Gastrocnemius medialis (tissue), 4 donors: ENCODE results near the gene PLCZ1.
"Not testable (repeated sequence)": the region's sequence is repeated elsewhere in the genome, so short reads cannot be mapped to it uniquely, and the experiment has no call there.

Source experiments
- CTCF ChIP-seq, 5 experiments: fragments of 450-650 bp in 3 of 5; fragments of 200-600 bp in 2 of 5; sonication (generic) in 2 of 5; IDR thresholded peaks in 4 of 5; conservative IDR thresholded peaks in 1 of 5; 1 replicate in 4 of 5; 2 replicates in 1 of 5; pipeline ENCODE4 v1.5.1; 2016 to 2019; ENCODE audit warnings: antibody characterized with exemption in 5 of 5, mild to moderate bottlenecking in 3 of 5, moderate library complexity in 3 of 5
- POLR2A ChIP-seq, 2 donors: fragments of 450-650 bp; IDR thresholded peaks; one replicate each; pipeline ENCODE4 v1.6.1; 2017; ENCODE audit warnings: antibody characterized with exemption in 2 of 2, mild to moderate bottlenecking in 2 of 2, moderate library complexity in 2 of 2

GRCh38 chr12:18693986-18694385 is 43.8 kb downstream of the PLCZ1 start:
- not testable (repeated sequence) for TF ChIP-seq CTCF (IDR thresholded peaks at IDR 0.05 in 4 of 5, conservative IDR thresholded peaks at IDR 0.05 in 1 of 5); POLR2A (IDR thresholded peaks at IDR 0.05)
